ENCODE data around the gene FAXDC2.
"Not testable (repeated sequence)": the region's sequence is repeated elsewhere in the genome, so short reads cannot be mapped to it uniquely, and the experiment has no call there.

Gene FAXDC2

DNA sequence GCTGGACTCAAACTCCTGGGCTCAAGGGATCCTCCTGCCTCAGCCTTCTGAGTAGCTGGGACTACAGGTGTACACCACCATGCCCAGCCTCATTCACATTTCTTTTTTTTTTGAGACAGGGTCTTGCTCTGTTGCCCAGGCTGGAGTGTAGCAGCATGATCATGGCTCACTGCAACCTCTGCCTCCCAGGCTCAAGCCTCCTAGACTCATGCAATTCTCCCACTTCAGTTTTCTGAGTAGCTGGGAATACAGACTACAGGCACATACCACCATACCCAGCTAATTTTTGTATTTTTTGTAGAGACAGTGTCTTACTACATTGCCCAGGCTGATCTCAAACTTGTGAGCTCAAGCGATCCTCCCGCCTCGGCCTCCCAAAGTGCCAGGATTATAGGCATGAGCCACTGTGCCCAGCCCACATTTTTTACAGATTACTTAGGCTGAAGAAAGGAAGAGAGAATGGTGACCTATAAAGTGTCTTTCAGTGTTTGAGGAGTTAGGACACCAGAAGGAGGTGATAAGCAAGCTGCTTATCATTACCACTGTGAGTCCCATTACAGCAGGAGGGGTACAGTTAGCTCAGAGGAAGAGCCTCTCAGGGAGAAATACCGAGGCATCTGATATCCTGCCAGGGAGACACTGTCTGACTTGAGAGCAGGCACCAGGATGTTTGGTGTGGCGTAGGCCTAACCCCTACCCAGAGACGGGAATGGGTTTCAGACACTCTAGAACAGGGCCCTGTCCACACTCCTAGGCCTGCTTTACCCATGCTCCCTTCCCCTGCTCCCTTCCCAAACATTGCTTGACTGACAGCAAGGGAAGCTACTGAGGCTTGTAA lies 9.7 kb downstream of the FAXDC2 start:
- Histone ChIP-seq H3K9ac (ENCODE audit: low read length) (no peak overlapping the region), H3K27me3 (ENCODE audit: control insufficient read depth, insufficient read depth, low read length) (no peaks in the 10 kb centered on the region), H3K9me3 (ENCODE audit: control insufficient read depth, low read depth, low read length) (no peaks in the 10 kb centered on the region), H3K4me3 (ENCODE audit: low read length) (no peak overlapping the region), H3K27ac (ENCODE audit: low read length) (no peak overlapping the region), H3K36me3 (ENCODE audit: control insufficient read depth, low read depth, low read length) (no peaks in the 10 kb centered on the region), H3K4me1 (ENCODE audit: control insufficient read depth, low read depth, low read length) (no peaks in the 10 kb centered on the region)

DNA sequence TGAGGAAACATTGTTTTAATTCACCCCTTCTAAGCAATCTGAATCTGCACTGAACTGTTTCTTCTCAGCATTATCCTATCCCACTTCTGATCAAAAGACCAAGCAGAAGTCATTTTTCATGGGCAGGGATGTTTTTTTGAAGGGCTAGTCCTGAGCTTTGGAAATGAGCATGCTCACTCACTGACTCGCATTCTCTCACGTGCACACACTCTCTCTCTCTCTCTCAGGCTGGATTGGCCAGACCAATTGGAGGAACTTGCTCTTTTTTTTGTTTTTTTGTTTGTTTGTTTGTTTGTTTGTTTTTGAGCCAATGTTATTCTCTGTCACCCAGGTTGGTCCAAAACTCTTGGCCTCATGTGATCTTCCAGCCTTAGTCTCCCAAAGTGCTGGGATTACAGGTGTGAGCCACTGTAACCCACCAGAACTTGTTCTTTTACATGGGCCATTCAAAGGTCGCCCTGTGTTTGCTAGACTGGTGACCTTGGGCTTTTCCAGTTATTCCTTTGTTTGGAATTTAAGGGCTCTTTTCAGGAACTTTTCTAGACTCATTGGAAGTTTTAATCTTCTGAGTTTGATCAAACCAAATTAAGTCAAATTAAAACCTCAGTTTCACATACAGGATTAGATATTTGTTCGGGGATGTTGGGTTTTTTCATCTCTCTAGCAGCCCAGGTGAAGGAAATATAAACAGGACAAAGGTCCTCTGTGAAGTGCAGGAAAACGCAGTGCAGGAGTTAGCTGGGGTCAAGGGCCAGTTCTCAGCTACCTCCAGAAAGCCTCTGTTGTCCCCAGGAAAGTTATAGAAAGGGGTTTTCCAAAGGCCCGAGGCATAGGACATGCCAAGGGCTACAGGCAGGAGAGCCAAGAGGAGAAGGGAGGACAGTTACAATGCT lies 13.1 kb downstream of the FAXDC2 start:
- H3K27ac ChIP-seq (ENCODE audit: low read length): no peak overlapping the region

DNA sequence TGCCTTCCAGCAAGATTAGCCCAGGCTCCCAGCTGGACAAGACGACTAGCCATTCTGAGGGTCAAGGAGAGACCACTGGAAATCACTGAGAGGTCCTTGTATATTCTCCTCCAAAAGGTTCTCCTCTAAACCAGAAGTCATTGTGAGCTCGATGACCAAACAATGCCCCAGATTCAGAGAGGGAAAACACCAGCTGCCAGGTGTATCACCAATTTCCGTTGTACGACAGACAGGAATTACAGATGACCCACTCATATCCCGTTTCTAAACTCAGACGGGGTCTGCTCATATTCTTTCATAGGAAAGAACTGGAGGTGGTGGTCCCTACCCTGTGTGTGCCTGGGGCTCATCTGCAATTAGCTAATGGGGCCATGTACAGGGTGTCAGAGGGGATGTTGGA lies 14.2 kb downstream of the FAXDC2 start:
- no peak overlapping the region for H3K9ac ChIP-seq (ENCODE audit: low read length)
- H3K27ac ChIP-seq (ENCODE audit: low read length): no peak overlapping the region
- no peak overlapping the region for H3K4me3 ChIP-seq (ENCODE audit: low read length)
- H3K27me3 ChIP-seq (ENCODE audit: control insufficient read depth, insufficient read depth, low read length): no peaks in the 10 kb centered on the region
- H3K4me1 ChIP-seq (ENCODE audit: control insufficient read depth, low read depth, low read length): no peaks in the 10 kb centered on the region
- H3K9me3 ChIP-seq (ENCODE audit: control insufficient read depth, low read depth, low read length): no peaks in the 10 kb centered on the region
- peaks cover 10% of the 10 kb centered on the region for H3K36me3 ChIP-seq (ENCODE audit: control insufficient read depth, low read depth, low read length)

More for the DNA sequence above, 13.1 kb downstream of the FAXDC2 start:
- Histone ChIP-seq H3K4me1 (ENCODE audit: control insufficient read depth, low read depth, low read length) (no peaks in the 10 kb centered on the region), H3K4me3 (ENCODE audit: low read length) (no peak overlapping the region), H3K36me3 (ENCODE audit: control insufficient read depth, low read depth, low read length) (peaks cover 4% of the 10 kb centered on the region), H3K9ac (ENCODE audit: low read length) (no peak overlapping the region), H3K27me3 (ENCODE audit: control insufficient read depth, insufficient read depth, low read length) (no peaks in the 10 kb centered on the region), H3K9me3 (ENCODE audit: control insufficient read depth, low read depth, low read length) (no peaks in the 10 kb centered on the region)

DNA sequence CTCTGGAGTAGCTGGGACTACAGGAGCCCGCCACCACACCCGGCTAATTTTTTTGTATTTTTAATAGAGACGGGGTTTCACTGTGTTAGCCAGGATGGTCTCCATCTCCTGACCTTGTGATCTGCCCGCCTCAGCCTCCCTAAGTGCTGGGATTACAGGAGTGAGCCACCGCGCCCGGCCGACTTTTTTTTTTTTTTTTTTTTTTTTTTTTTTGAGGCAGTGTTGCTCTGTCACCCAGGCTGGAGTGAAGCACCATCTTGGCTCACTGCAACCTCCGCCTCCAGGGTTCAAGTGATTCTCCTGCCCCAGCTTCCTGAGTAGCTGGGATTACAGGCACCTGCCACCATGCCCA lies 14.7 kb downstream of the FAXDC2 start:
- H3K9me3 ChIP-seq (ENCODE audit: control insufficient read depth, low read depth, low read length); H3K9ac ChIP-seq (ENCODE audit: low read length); H3K27ac ChIP-seq (ENCODE audit: low read length); H3K4me3 ChIP-seq (ENCODE audit: low read length); H3K4me1 ChIP-seq (ENCODE audit: control insufficient read depth, low read depth, low read length); H3K36me3 ChIP-seq (ENCODE audit: control insufficient read depth, low read depth, low read length); H3K27me3 ChIP-seq (ENCODE audit: control insufficient read depth, insufficient read depth, low read length): not testable (repeated sequence)

DNA sequence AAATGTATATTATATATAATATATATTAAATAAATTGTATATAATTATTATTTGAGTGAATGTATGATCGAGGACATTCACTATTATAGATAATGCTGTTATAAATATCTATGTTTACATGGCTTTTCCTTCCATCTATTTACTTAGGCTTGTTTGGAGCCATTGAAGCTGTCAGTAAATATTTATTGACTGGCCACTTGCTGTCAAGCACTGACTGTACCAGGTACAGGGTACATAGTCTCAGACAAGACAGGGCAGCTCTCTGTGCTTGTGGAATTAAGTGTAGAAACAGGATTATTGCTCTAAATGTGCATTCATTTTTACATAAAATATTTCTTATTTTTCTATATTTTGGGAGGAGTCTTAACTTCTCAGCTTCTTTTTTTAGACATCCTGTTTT lies 16.4 kb downstream of the FAXDC2 start:
- H3K4me3 ChIP-seq (ENCODE audit: low read length): no peak overlapping the region
- peaks cover 17% of the 10 kb centered on the region for H3K36me3 ChIP-seq (ENCODE audit: control insufficient read depth, low read depth, low read length)
- H3K9me3 ChIP-seq (ENCODE audit: control insufficient read depth, low read depth, low read length): no peaks in the 10 kb centered on the region
- no peak overlapping the region for H3K9ac ChIP-seq (ENCODE audit: low read length)
- H3K27ac ChIP-seq (ENCODE audit: low read length): no peak overlapping the region
- no peaks in the 10 kb centered on the region for H3K27me3 ChIP-seq (ENCODE audit: control insufficient read depth, insufficient read depth, low read length)
- H3K4me1 ChIP-seq (ENCODE audit: control insufficient read depth, low read depth, low read length): no peaks in the 10 kb centered on the region

DNA sequence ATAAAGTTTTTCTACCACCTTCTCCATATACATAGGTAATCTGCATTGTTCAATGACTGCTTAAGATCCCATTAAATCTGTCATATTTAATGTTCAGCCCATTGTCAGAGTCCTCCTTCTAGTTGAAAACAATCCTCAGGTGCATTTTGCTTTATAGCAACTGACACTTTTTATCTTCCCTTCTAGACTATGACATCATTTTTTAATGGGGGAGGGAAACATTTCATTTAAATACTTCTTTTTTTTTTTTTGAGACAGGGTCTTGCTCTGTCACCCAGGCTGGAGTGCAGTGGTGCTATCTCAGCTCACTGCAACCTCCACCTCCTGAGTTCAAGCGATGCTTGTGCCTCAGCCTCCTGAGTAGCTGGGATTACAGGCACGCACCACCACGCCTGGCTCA lies 17.6 kb downstream of the FAXDC2 start:
- not testable (repeated sequence) for H3K9me3 ChIP-seq (ENCODE audit: control insufficient read depth, low read depth, low read length); H3K4me1 ChIP-seq (ENCODE audit: control insufficient read depth, low read depth, low read length); H3K27me3 ChIP-seq (ENCODE audit: control insufficient read depth, insufficient read depth, low read length); H3K4me3 ChIP-seq (ENCODE audit: low read length); H3K27ac ChIP-seq (ENCODE audit: low read length); H3K9ac ChIP-seq (ENCODE audit: low read length)
- peaks cover 17% of the 10 kb centered on the region for H3K36me3 ChIP-seq (ENCODE audit: control insufficient read depth, low read depth, low read length)

DNA sequence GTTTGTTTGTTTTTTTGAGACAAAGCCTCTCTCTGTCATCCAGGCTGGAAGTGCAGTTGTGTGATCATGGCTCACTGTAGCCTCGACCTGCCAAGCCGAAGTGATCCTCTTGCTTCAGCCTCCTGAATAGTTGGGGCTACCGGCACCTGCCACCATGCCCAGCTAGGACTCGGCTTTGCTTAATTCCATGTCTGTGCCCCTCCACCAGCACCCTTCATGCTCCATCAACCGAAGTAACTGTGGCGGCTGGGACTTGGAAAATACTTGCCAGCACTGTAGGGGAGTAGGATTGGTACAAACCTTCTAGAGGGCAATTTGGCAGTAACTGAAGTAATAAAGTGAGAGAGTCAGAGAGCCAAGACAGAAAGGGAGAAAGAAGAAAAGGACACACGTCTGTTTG lies 19.0 kb downstream of the FAXDC2 start:
- H3K4me3 ChIP-seq (ENCODE audit: low read length): no peak overlapping the region
- H3K4me1 ChIP-seq (ENCODE audit: control insufficient read depth, low read depth, low read length): no peaks in the 10 kb centered on the region
- H3K9ac ChIP-seq (ENCODE audit: low read length): no peak overlapping the region
- H3K27ac ChIP-seq (ENCODE audit: low read length): no peak overlapping the region
- no peaks in the 10 kb centered on the region for H3K27me3 ChIP-seq (ENCODE audit: control insufficient read depth, insufficient read depth, low read length)
- H3K36me3 ChIP-seq (ENCODE audit: control insufficient read depth, low read depth, low read length): peaks cover 17% of the 10 kb centered on the region
- H3K9me3 ChIP-seq (ENCODE audit: control insufficient read depth, low read depth, low read length): no peaks in the 10 kb centered on the region

DNA sequence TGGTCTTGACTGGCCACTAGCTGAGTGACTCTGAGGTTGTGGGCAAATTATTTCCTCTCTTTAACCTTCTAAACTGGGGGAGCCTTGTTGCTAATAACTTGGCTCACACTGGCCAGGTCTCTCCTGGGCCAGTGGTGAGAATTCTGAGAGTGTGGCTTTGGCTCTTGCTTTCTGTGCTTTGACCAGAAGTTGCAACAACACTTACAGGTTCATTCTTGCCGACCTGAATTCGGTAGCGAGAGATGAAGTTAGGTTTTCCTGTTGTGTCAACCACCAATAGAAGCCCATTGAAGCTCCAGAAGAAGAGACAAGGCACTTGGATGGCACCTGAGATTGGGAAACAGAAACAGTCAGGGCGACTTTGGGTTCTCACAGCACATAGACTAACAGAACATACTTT lies 19.8 kb downstream of the FAXDC2 start:
- H3K27me3 ChIP-seq (ENCODE audit: control insufficient read depth, insufficient read depth, low read length): no peaks in the 10 kb centered on the region
- H3K36me3 ChIP-seq (ENCODE audit: control insufficient read depth, low read depth, low read length): peaks cover 17% of the 10 kb centered on the region
- no peak overlapping the region for H3K9ac ChIP-seq (ENCODE audit: low read length)
- no peak overlapping the region for H3K27ac ChIP-seq (ENCODE audit: low read length)
- no peaks in the 10 kb centered on the region for H3K9me3 ChIP-seq (ENCODE audit: control insufficient read depth, low read depth, low read length)
- H3K4me1 ChIP-seq (ENCODE audit: control insufficient read depth, low read depth, low read length): no peaks in the 10 kb centered on the region
- H3K4me3 ChIP-seq (ENCODE audit: low read length): no peak overlapping the region

DNA sequence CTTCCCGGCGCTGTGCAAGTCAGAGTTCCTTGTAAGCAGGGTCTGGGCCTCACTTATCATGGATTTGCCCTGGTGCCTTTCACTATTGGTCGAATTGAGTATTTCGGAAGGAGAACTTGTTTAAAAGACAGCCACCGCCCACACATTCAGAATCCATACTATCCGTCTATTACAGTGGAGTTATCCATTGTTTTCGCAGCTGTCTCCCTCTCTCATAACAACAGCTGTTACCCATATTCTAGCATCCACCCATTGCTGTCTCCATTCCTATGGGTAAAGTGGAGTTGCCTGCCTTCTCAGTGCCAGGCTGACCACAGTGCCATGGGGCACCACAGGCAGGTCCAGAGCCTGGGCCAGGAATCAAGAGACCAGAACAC lies 20.2 kb downstream of the FAXDC2 start:
- Histone ChIP-seq H3K27me3 (ENCODE audit: control insufficient read depth, insufficient read depth, low read length) (no peaks in the 10 kb centered on the region), H3K36me3 (ENCODE audit: control insufficient read depth, low read depth, low read length) (peaks cover 17% of the 10 kb centered on the region), H3K4me1 (ENCODE audit: control insufficient read depth, low read depth, low read length) (no peaks in the 10 kb centered on the region), H3K9ac (ENCODE audit: low read length) (no peak overlapping the region), H3K4me3 (ENCODE audit: low read length) (no peak overlapping the region), H3K9me3 (ENCODE audit: control insufficient read depth, low read depth, low read length) (no peaks in the 10 kb centered on the region), H3K27ac (ENCODE audit: low read length) (no peak overlapping the region)

DNA sequence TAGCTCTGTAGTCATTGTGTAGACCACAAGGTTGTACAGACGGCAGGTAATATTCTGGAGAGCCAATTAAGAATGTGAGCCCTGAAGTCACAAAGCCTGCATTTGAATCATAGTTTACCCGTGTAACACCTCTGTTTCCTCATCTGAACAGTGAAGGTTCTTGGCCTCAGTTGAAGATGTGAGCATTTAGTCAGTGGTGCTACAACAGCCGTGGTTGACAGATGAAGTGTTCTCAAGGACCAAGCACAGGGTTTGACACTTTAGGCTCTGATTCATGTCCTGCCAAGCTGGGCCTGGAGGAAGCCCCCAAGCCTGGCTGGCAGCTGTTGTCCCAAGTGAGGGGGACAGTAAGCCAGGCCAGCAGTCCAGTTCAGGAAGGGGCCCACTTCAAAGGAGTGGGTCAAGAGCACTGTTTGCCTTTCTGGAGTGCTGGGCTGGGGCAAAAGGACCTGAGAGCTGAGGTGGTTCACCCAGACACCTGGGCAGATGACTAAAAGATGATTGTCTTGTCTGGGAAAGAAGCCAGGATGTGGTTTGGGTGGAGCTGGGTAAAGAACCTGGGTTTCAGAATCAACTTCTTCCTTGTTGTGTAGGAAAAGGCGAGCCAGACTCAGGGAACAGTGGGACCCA lies 20.7 kb downstream of the FAXDC2 start:
- H3K27ac ChIP-seq (ENCODE audit: low read length): no peak overlapping the region
- no peaks in the 10 kb centered on the region for H3K27me3 ChIP-seq (ENCODE audit: control insufficient read depth, insufficient read depth, low read length)
- no peaks in the 10 kb centered on the region for H3K9me3 ChIP-seq (ENCODE audit: control insufficient read depth, low read depth, low read length)
- H3K9ac ChIP-seq (ENCODE audit: low read length): no peak overlapping the region
- no peak overlapping the region for H3K4me3 ChIP-seq (ENCODE audit: low read length)
- H3K4me1 ChIP-seq (ENCODE audit: control insufficient read depth, low read depth, low read length): no peaks in the 10 kb centered on the region
- H3K36me3 ChIP-seq (ENCODE audit: control insufficient read depth, low read depth, low read length): peaks cover 17% of the 10 kb centered on the region

DNA sequence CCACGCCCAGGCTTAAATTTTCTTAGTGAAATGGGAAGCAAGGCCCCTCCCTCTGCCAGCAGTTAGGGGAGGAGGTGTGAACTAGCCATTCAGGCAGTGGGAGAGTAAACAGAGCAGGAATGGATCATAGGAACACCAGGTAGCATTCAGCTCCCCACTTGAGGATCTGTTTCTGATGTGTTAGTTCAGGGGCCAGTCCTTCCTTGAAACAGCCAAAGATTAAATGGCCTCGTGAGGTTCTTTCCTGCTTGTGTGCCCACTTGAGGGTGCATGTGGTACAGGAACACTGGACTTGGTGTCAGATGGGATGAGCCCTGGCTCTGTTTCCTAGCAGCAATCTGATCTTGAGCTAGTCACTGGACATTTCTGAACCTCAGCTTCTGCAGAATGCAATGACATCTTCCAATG lies 21.2 kb downstream of the FAXDC2 start:
- no peak overlapping the region for H3K27ac ChIP-seq (ENCODE audit: low read length)
- peaks cover 17% of the 10 kb centered on the region for H3K36me3 ChIP-seq (ENCODE audit: control insufficient read depth, low read depth, low read length)
- H3K9ac ChIP-seq (ENCODE audit: low read length): no peak overlapping the region
- no peaks in the 10 kb centered on the region for H3K4me1 ChIP-seq (ENCODE audit: control insufficient read depth, low read depth, low read length)
- H3K9me3 ChIP-seq (ENCODE audit: control insufficient read depth, low read depth, low read length): no peaks in the 10 kb centered on the region
- H3K27me3 ChIP-seq (ENCODE audit: control insufficient read depth, insufficient read depth, low read length): no peaks in the 10 kb centered on the region
- no peak overlapping the region for H3K4me3 ChIP-seq (ENCODE audit: low read length)

Measured in iPS-18a (cell line).